Osteoblast (primary cell): ENCODE measurements around the gene SIDT1. TPM values are rescaled to one million over a fixed set of nuclear protein-coding genes. Genes with fewer than 3 reads are reported as not detected.

ENCODE experiments used
- DNase-seq: peaks from one replicate; pipeline ENCODE4 v3.0.0; 2011; ENCODE audit warnings: low spot score, mixed read lengths; ENCODE audit not compliant: insufficient read length; ENCODE audit errors: missing footprints
- H2AFZ ChIP-seq: 2 replicates; pipeline ENCODE4 v1.6.0; 2011; ENCODE audit warnings: mild to moderate bottlenecking, low read length
- H3K27ac ChIP-seq: 2 replicates; pipeline ENCODE4 v1.5.1; 2011; ENCODE audit warnings: mild to moderate bottlenecking, low read depth, low read length, moderate library complexity
- H3K27me3 ChIP-seq: 2 replicates; pipeline ENCODE4 v1.6.0; 2012; ENCODE audit warnings: mild to moderate bottlenecking, control low read depth, inconsistent platforms, low read length, moderate library complexity; ENCODE audit not compliant: insufficient read depth
- H3K36me3 ChIP-seq: 2 replicates; pipeline ENCODE4 v1.5.1; 2011; ENCODE audit warnings: mild to moderate bottlenecking, low read length, control low read depth, moderate library complexity; ENCODE audit not compliant: insufficient read depth
- H3K4me1 ChIP-seq: 2 replicates; pipeline ENCODE4 v1.5.1; 2011; ENCODE audit warnings: mild to moderate bottlenecking, low read length, control low read depth, moderate library complexity; ENCODE audit not compliant: insufficient read depth
- H3K4me2 ChIP-seq: 2 replicates; pipeline ENCODE4 v1.6.0; 2011; ENCODE audit warnings: mild to moderate bottlenecking, low read length; ENCODE audit not compliant: insufficient read depth
- H3K4me3 ChIP-seq: fragments of 200-600 bp; sonication (generic); 3 replicates; pipeline ENCODE4 v1.5.1; 2012; ENCODE audit warnings: mild to moderate bottlenecking, low read length, inconsistent platforms; ENCODE audit not compliant: insufficient read depth
- H3K79me2 ChIP-seq: 2 replicates; pipeline ENCODE4 v1.6.0; 2012; ENCODE audit warnings: mild to moderate bottlenecking, low read length, control low read depth, inconsistent platforms; ENCODE audit not compliant: insufficient read depth
- H3K9me3 ChIP-seq: 2 replicates; pipeline ENCODE4 v1.5.1; 2011; ENCODE audit warnings: low read depth, low read length, control low read depth
- H4K20me1 ChIP-seq: 2 replicates; pipeline ENCODE4 v1.6.0; 2012; ENCODE audit warnings: mild to moderate bottlenecking, low read length, control low read depth; ENCODE audit not compliant: insufficient read depth
- total RNA-seq: library from RNA; depleted of rRNA; stranded (reverse); fragments of >200 nt; gene quantifications from 2 replicates; pipeline ENCODE4 v1.2.3, GENCODE V29; 2012
- TF ChIP-seq, protein P1 (sequence below): IDR thresholded peaks from 2 replicates; pipeline ENCODE4 v1.5.1; 2011; ENCODE audit warnings: mild to moderate bottlenecking, low read depth, low read length, moderate library complexity; ENCODE audit errors: extremely low read depth

The SIDT1 gene
- total RNA-seq, 1 donor = under 0.01 TPM

DNA sequence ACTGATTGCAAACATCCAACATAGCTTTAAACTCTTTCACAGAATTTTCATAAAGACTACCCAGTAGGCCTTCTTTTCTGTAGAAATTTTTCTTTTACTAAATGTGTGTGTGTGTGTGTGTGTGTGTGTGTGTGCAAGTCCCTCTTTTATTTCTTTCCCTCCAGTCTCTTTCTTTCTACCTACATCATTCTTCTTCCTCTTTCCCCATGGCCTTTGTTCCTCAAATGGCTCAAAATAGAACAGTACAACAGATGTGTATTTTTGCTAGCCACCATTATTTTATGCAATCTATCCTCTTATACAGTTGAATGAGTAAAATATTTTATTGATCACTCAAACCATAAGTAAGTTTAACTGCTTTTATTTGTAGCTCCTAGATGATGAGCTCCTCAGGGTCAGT, 87.7 kb downstream of the SIDT1 start:
- H3K4me3 ChIP-seq = no peak overlapping the region
- no peak for DNase-seq
- no peaks in the 10 kb centered on the region for H3K36me3 ChIP-seq
- H3K4me2 ChIP-seq = no peak overlapping the region
- no peaks in the 10 kb centered on the region for H4K20me1 ChIP-seq
- H3K27me3 ChIP-seq = peaks cover 12% of the 10 kb centered on the region
- H3K79me2 ChIP-seq = no peaks in the 10 kb centered on the region
- no peaks in the 10 kb centered on the region for H3K4me1 ChIP-seq
- H3K9me3 ChIP-seq = no peaks in the 10 kb centered on the region
- TF ChIP-seq, protein P1, sequence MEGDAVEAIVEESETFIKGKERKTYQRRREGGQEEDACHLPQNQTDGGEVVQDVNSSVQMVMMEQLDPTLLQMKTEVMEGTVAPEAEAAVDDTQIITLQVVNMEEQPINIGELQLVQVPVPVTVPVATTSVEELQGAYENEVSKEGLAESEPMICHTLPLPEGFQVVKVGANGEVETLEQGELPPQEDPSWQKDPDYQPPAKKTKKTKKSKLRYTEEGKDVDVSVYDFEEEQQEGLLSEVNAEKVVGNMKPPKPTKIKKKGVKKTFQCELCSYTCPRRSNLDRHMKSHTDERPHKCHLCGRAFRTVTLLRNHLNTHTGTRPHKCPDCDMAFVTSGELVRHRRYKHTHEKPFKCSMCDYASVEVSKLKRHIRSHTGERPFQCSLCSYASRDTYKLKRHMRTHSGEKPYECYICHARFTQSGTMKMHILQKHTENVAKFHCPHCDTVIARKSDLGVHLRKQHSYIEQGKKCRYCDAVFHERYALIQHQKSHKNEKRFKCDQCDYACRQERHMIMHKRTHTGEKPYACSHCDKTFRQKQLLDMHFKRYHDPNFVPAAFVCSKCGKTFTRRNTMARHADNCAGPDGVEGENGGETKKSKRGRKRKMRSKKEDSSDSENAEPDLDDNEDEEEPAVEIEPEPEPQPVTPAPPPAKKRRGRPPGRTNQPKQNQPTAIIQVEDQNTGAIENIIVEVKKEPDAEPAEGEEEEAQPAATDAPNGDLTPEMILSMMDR = no peak
- no peak overlapping the region for H3K27ac ChIP-seq
- no peak overlapping the region for H2AFZ ChIP-seq

DNA sequence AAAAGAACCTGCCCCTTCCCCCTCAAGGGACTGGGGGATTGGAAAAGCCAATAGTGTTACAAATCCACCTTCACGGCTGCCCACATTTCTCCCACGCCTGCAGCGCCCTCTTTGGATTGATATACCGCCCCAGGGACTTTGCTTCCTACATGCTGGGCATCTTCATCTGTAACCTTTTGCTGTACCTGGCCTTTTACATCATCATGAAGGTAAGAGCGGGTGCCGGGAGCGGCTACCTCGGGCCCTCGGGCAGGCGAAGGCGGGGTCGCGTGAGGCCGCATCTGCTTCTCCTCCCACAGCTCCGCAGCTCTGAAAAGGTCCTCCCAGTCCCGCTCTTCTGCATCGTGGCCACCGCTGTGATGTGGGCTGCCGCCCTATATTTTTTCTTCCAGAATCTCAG, 91.0 kb downstream of the SIDT1 start:
- TF ChIP-seq, protein P1 = no peak
- peak overlapping the region; percentile 72 for H3K4me2 ChIP-seq

DNA sequence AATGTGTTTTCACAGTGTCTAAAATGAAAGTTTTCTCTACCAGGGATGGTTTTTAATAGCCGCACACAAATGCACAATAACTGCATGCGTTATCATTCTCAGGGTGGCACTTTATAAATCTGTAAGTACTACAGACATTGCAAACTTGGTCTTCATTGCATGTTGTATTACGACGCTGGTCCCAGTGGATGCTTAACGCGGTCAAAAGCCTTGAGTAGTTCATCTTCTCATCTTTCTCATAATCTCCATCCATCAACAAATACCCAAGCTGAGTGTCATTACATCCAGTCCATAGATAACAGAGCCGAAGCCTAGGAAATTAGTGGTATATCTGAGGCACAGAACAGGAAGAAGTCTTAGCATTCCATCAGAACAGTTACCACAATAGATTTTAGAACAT, 91.5 kb downstream of the SIDT1 start:
- peak overlapping the region; percentile 74 for H2AFZ ChIP-seq
- no peaks in the 10 kb centered on the region for H3K9me3 ChIP-seq
- no peak overlapping the region for H3K27ac ChIP-seq
- DNase-seq = no peak
- TF ChIP-seq, protein P1 = no peak
- H4K20me1 ChIP-seq = no peaks in the 10 kb centered on the region
- peaks cover 6% of the 10 kb centered on the region for H3K4me1 ChIP-seq
- H3K36me3 ChIP-seq = no peaks in the 10 kb centered on the region
- H3K4me2 ChIP-seq = peak overlapping the region; percentile 72
- H3K79me2 ChIP-seq = no peaks in the 10 kb centered on the region
- H3K4me3 ChIP-seq = peak overlapping the region; percentile 55
- H3K27me3 ChIP-seq = peaks cover 14% of the 10 kb centered on the region

More for the DNA sequence above, 91.0 kb downstream of the SIDT1 start:
- Histone ChIP-seq H3K27ac (no peak overlapping the region), H3K36me3 (no peaks in the 10 kb centered on the region), H3K4me3 (peak overlapping the region; percentile 55), H3K79me2 (no peaks in the 10 kb centered on the region), H3K27me3 (peaks cover 10% of the 10 kb centered on the region), H2AFZ (peak overlapping the region; percentile 74), H3K9me3 (no peaks in the 10 kb centered on the region), H3K4me1 (peaks cover 6% of the 10 kb centered on the region), H4K20me1 (no peaks in the 10 kb centered on the region)
- no peak for DNase-seq

DNA sequence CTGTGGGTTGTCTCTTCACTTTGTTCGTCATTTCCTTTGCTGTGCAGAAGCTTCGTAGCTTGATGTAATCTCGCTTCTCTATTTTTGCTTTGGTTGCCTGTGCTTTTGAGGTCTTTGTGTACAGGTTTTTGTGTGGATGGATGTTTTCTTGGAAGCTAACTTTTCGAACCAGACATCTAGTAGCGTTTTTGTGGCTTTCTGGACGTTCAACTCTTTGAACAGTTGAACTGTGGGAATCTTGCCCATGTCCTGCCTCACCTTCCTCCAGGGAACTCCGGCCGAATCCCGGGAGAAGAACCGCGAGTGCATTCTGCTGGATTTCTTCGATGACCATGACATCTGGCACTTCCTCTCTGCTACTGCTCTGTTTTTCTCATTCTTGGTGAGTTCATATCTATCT, 93.5 kb downstream of the SIDT1 start:
- H3K4me1 ChIP-seq = peaks cover 6% of the 10 kb centered on the region
- no peak overlapping the region for H3K4me3 ChIP-seq
- no peaks in the 10 kb centered on the region for H4K20me1 ChIP-seq
- no peak for DNase-seq
- peaks cover 22% of the 10 kb centered on the region for H3K27me3 ChIP-seq
- H3K79me2 ChIP-seq = no peaks in the 10 kb centered on the region
- TF ChIP-seq, protein P1 = no peak
- peak overlapping the region; percentile 43 for H2AFZ ChIP-seq
- H3K27ac ChIP-seq = no peak overlapping the region
- H3K9me3 ChIP-seq = no peaks in the 10 kb centered on the region
- no peaks in the 10 kb centered on the region for H3K36me3 ChIP-seq
- peak overlapping the region; percentile 71 for H3K4me2 ChIP-seq
